Lower leg skin (tissue), 3 donors: ENCODE data around the gene RNU7-1.

Experiments
- CTCF ChIP-seq, 3 donors: fragments of 450-650 bp; IDR thresholded peaks; one replicate each; pipeline ENCODE4 v1.5.1; 2016; ENCODE audit warnings: antibody characterized with exemption in 3 of 3, mild to moderate bottlenecking in 3 of 3, moderate library complexity in 2 of 3
- POLR2A ChIP-seq, 2 donors: fragments of 450-650 bp; IDR thresholded peaks; one replicate each; pipeline ENCODE4 v1.6.1; 2016 to 2017; ENCODE audit warnings: antibody characterized with exemption in 2 of 2, mild to moderate bottlenecking in 1 of 2, moderate library complexity in 1 of 2

- TF ChIP-seq CTCF (IDR thresholded peaks at IDR 0.05) (no peak), POLR2A (IDR thresholded peaks at IDR 0.05) (no peak)
Observed at GRCh38 chr12:6936636-6937480, 6.8 kb upstream of the RNU7-1 start.
